IMR-90 (cell line): ENCODE measurements around the gene TMEM158.

Experiments used
- CEBPB ChIP-seq: IDR thresholded peaks from 2 replicates; pipeline ENCODE4 v1.6.1; 2012; ENCODE audit warnings: low read depth, low read length, improper control_type of control experiment
- CTCF ChIP-seq: conservative IDR thresholded peaks from 2 replicates; pipeline ENCODE4 v1.5.1; 2012; ENCODE audit warnings: mild to moderate bottlenecking, low read depth, low read length, improper control_type of control experiment
- POLR2A ChIP-seq: IDR thresholded peaks from 2 replicates; pipeline ENCODE4 v1.6.1; 2012; ENCODE audit warnings: mild to moderate bottlenecking, low read depth, low read length
- SMC3 ChIP-seq: fragments of 150-350 bp; IDR thresholded peaks from 2 replicates; pipeline ENCODE4 v1.6.1; 2016; ENCODE audit warnings: low read depth, mild to moderate bottlenecking, antibody characterized with exemption, low read length, moderate library complexity

GRCh38 chr3:45180051-45180450, 46.0 kb downstream of the TMEM158 start:
- TF ChIP-seq CEBPB (0 out of 2 replicates have a peak, but pooled peaks have one; percentile 0), POLR2A (no peak), SMC3 (no peak), CTCF (no peak)
